Hepatocyte (in vitro differentiated cells): ENCODE results near the gene HEXIM2. TPM values are rescaled to one million over a fixed set of nuclear protein-coding genes. Genes with fewer than 3 reads are reported as not detected.

Source experiments
- DNase-seq: peaks from one replicate; pipeline ENCODE4 v3.0.0-alpha.2; 2016; ENCODE audit warnings: low spot score
- H2AFZ ChIP-seq: fragments of 200-600 bp; sonication (generic); 2 replicates; pipeline ENCODE4 v1.6.0; 2016; ENCODE audit warnings: antibody characterized with exemption, mild to moderate bottlenecking
- H3K27ac ChIP-seq: fragments of 200-600 bp; sonication (generic); 2 replicates; pipeline ENCODE4 v1.5.1; 2016; ENCODE audit warnings: mild to moderate bottlenecking
- H3K27me3 ChIP-seq: fragments of 200-600 bp; sonication (generic); 2 replicates; pipeline ENCODE4 v1.6.1; 2016
- H3K36me3 ChIP-seq: fragments of 200-600 bp; sonication (generic); replicated peaks from 2 replicates; pipeline ENCODE4 v1.5.1; 2016; ENCODE audit warnings: low read depth; ENCODE audit not compliant: insufficient read depth
- H3K4me1 ChIP-seq: fragments of 200-600 bp; sonication (generic); 2 replicates; pipeline ENCODE4 v1.5.1; 2016; ENCODE audit warnings: mild to moderate bottlenecking, moderate library complexity; ENCODE audit not compliant: insufficient read depth
- H3K4me2 ChIP-seq: fragments of 200-600 bp; sonication (generic); 2 replicates; pipeline ENCODE4 v1.6.0; 2016
- H3K4me3 ChIP-seq: fragments of 200-600 bp; sonication (generic); 2 replicates; pipeline ENCODE4 v1.5.1; 2016; ENCODE audit warnings: mild to moderate bottlenecking
- H3K79me2 ChIP-seq: fragments of 200-600 bp; sonication (generic); 2 replicates; pipeline ENCODE4 v1.6.0; 2017; ENCODE audit warnings: mild to moderate bottlenecking
- H3K9me2 ChIP-seq: fragments of 200-600 bp; sonication (generic); replicated peaks from 2 replicates; pipeline ENCODE4 v1.6.0; 2017; ENCODE audit warnings: mild to moderate bottlenecking; ENCODE audit not compliant: insufficient read depth
- H3K9me3 ChIP-seq: fragments of 200-600 bp; sonication (generic); 2 replicates; pipeline ENCODE4 v1.5.1; 2016; ENCODE audit warnings: low read depth, mild to moderate bottlenecking
- H4K20me1 ChIP-seq: fragments of 200-600 bp; sonication (generic); 2 replicates; pipeline ENCODE4 v1.6.0; 2016; ENCODE audit warnings: mild to moderate bottlenecking; ENCODE audit not compliant: insufficient read depth, poor library complexity, severe bottlenecking
- CTCF ChIP-seq: fragments of 200-600 bp; sonication (generic); IDR thresholded peaks from 2 replicates; pipeline ENCODE4 v1.5.1; 2016; ENCODE audit warnings: antibody characterized with exemption, mild to moderate bottlenecking; ENCODE audit not compliant: poor library complexity
- EZH2 ChIP-seq: fragments of 200-600 bp; sonication (generic); IDR thresholded peaks from 2 replicates; pipeline ENCODE4 v1.6.1; 2016; ENCODE audit warnings: antibody characterized with exemption, mild to moderate bottlenecking, borderline replicate concordance
- EZH2phosphoT487 ChIP-seq: fragments of 200-600 bp; sonication (generic); IDR thresholded peaks from one replicate; pipeline ENCODE4 v1.6.1; 2018; ENCODE audit warnings: antibody characterized with exemption, mild to moderate bottlenecking, low read depth, moderate library complexity; ENCODE audit not compliant: unreplicated experiment, severe bottlenecking
- WGBS: methylation state at CpG from one replicate; pipeline ENCODE4 v1.1.6; 2016; ENCODE audit warnings: low lambda C conversion rate; ENCODE audit errors: missing lambda C conversion rate; 5-methylcytosine and 5-hydroxymethylcytosine counted together
- polyA plus RNA-seq: library from polyadenylated mRNA; unstranded; fragments of >200 nt; fragmentation: Nextera tagmentation; extraction: Ambion mirVana; gene quantifications from 2 replicates; pipeline ENCODE4 v1.2.1, GENCODE V29; 2016
- total RNA-seq: library from RNA; depleted of rRNA; stranded (reverse); fragments of >200 nt; gene quantifications from 2 replicates; pipeline ENCODE4 v1.2.3, GENCODE V29; 2014

Gene HEXIM2, protein sequence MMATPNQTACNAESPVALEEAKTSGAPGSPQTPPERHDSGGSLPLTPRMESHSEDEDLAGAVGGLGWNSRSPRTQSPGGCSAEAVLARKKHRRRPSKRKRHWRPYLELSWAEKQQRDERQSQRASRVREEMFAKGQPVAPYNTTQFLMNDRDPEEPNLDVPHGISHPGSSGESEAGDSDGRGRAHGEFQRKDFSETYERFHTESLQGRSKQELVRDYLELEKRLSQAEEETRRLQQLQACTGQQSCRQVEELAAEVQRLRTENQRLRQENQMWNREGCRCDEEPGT
- total RNA-seq (6.7 and 12.2 TPM in 2 replicates), polyA plus RNA-seq (7.6 and 10.5 TPM in 2 replicates)

GRCh38 chr17:45161288-45162024, at the start of gene HEXIM2:
HEXIM2 (plus strand) TSS chr17:45161875; CDS start chr17:45162794, 919 bp downstream.
- WGBS: under 1% methylated on average over 51 of the region's 53 CpGs
- Histone ChIP-seq H3K9me2 (no peaks in the 10 kb centered on the region), H3K4me2 (peak within 1 kb of the TSS; percentile 81), H3K4me3 (peak within 1 kb of the TSS; percentile 64), H3K36me3 (no peaks in the 10 kb centered on the region), H3K27me3 (no peaks in the 10 kb centered on the region), H3K79me2 (peaks cover 40% of the 10 kb centered on the region), H2AFZ (peak within 1 kb of the TSS; percentile 18), H3K27ac (peak within 1 kb of the TSS; percentile 98), H3K4me1 (peaks cover 29% of the 10 kb centered on the region), H4K20me1 (no peaks in the 10 kb centered on the region), H3K9me3 (no peaks in the 10 kb centered on the region)
- TF ChIP-seq EZH2phosphoT487: no peak
- peak; percentile 99 for DNase-seq

DNA sequence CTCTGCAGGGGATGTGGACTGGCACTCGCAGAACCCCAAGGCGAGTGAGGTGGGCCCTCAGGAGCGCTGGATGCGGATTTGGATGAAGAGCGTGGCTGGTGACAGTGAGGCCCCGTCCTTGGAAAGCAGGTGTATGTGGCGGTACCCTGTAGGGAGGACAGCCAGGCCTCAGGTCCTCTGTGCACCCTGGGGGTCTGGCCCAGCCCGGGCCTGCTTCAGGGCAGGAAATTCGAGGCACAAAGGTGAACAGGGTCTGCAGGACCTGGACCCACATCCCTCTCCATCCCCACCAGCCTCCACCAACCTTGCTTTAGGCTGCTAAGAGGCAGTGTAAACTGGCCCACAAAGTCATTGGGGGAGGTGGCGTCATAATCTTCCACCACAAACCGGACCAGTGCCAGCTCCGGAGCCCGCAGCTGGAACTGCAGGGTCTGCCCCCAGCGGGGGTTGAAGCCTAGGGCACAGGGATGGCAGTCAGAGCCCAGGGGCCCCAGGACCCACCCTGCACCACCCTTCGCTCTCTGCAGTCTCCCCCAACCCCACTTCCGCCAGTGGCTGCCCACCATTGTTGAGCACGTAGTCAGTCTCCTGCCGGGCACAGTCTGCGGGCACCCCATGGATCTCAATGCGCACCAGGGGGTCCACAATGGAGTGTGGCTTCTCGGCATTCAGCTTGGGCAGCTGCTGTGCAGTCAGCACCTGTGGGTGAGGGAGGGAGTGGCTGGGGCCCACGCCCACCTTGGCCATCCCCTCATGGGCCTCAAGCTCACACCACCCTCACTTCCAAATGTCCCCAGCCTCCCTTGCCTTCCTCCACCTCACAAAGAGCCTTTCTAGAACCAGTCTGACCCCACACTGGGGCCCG, 48.9 kb upstream of the HEXIM2 start:
- Histone ChIP-seq H3K27ac (no peak overlapping the region), H3K4me1 (no peaks in the 10 kb centered on the region), H3K9me3 (no peaks in the 10 kb centered on the region), H4K20me1 (no peaks in the 10 kb centered on the region), H3K36me3 (no peaks in the 10 kb centered on the region), H3K79me2 (no peaks in the 10 kb centered on the region), H2AFZ (no peak overlapping the region), H3K27me3 (no peaks in the 10 kb centered on the region), H3K9me2 (no peaks in the 10 kb centered on the region), H3K4me2 (no peak overlapping the region), H3K4me3 (no peak overlapping the region)
- no peak for TF ChIP-seq EZH2phosphoT487
- TF ChIP-seq CTCF: no peak
- no peak for TF ChIP-seq EZH2
- 92% methylated on average over 19 of the region's 23 CpGs for WGBS
- DNase-seq: no peak

GRCh38 chr17:45113424-45113754, 48.3 kb upstream of the HEXIM2 start:
- WGBS: 87% methylated on average over 9 of the region's 9 CpGs
- H3K9me2 ChIP-seq: no peaks in the 10 kb centered on the region
- no peak for TF ChIP-seq EZH2
- TF ChIP-seq EZH2phosphoT487: no peak
- no peak for TF ChIP-seq CTCF
- H3K9me3 ChIP-seq: no peaks in the 10 kb centered on the region
- no peaks in the 10 kb centered on the region for H3K27me3 ChIP-seq
- H3K4me1 ChIP-seq: no peaks in the 10 kb centered on the region
- no peak overlapping the region for H2AFZ ChIP-seq
- H3K79me2 ChIP-seq: no peaks in the 10 kb centered on the region
- no peak overlapping the region for H3K4me3 ChIP-seq
- no peak overlapping the region for H3K27ac ChIP-seq
- no peak overlapping the region for H3K4me2 ChIP-seq
- DNase-seq: no peak
- H3K36me3 ChIP-seq: no peaks in the 10 kb centered on the region
- no peaks in the 10 kb centered on the region for H4K20me1 ChIP-seq
